Measurements from ENCODE around the gene LRRC4C. TPM values are rescaled to one million over a fixed set of nuclear protein-coding genes. Genes with fewer than 3 reads are reported as not detected.

The LRRC4C gene
- total RNA-seq, 1 donor from 2014 or later, result 2.1 TPM

DNA sequence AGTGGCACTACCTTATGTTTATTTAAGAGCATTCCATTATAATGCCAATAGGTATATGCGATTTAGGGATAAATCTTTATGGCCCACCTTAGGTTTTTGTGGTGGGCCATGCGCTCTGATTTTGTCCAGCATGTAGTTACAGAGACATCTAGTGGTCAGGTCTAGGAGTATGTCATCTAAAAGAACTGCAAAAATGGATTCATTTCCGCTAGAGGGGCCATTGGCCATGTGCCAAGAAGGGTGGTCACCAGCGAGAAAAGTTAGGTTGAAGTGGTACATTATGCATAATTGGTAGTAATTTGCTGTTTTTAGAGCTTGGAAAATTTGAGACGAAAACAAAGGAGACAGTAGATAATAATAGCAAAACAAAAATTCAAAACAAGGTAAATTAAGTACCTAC, 27.7 kb downstream of the LRRC4C start:
- Histone ChIP-seq H3K36me3 (ENCODE audit: control insufficient read depth in 3 of 3, insufficient read depth in 3 of 3, low read length in 3 of 3) (no peaks in the 10 kb centered on the region), H3K4me3 (ENCODE audit: low read length in 3 of 3) (no peak overlapping the region), H3K9ac (ENCODE audit: low read depth in 1 of 3, low read length in 3 of 3) (no peak overlapping the region), H3K27ac (ENCODE audit: low read depth, low read length) (no peak overlapping the region), H3K27me3 (ENCODE audit: control insufficient read depth in 3 of 3, insufficient read depth in 3 of 3, low read length in 3 of 3) (no peaks in the 10 kb centered on the region), H3K9me3 (ENCODE audit: control insufficient read depth in 3 of 3, low read length in 3 of 3) (peaks cover 0 to 3% (median 0%) of the 10 kb centered on the region in 3 donors), H3K4me1 (ENCODE audit: control insufficient read depth in 3 of 3, insufficient read depth in 3 of 3, low read length in 3 of 3) (no peaks in the 10 kb centered on the region)

DNA sequence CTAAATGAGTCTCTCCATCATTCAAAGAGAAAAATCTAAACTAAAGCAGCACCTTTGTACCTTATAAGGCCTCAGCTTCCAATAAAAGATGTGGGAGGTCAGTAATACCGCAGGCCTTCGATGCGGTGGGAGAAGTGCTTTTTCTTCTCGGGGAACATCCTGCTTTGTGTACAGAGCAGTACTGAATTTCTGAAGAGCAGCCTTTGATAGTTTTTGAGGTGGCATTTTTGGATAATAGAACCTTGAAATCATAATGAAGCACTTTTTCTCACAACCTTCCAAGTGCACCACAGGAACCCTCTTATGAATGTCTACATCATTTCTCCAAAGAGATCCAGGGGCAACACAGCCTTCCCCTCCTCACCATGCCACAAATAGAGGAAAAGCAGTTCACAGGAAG, 39.6 kb downstream of the LRRC4C start:
- H3K4me1 ChIP-seq (ENCODE audit: control insufficient read depth in 3 of 3, insufficient read depth in 3 of 3, low read length in 3 of 3), result no peaks in the 10 kb centered on the region
- H3K27me3 ChIP-seq (ENCODE audit: control insufficient read depth in 3 of 3, insufficient read depth in 3 of 3, low read length in 3 of 3), result no peaks in the 10 kb centered on the region
- no peak overlapping the region for H3K27ac ChIP-seq (ENCODE audit: low read depth, low read length)
- no peak overlapping the region for H3K9ac ChIP-seq (ENCODE audit: low read depth in 1 of 3, low read length in 3 of 3)
- H3K4me3 ChIP-seq (ENCODE audit: low read length in 3 of 3), result no peak overlapping the region
- no peaks in the 10 kb centered on the region for H3K9me3 ChIP-seq (ENCODE audit: control insufficient read depth in 3 of 3, low read length in 3 of 3)
- no peaks in the 10 kb centered on the region for H3K36me3 ChIP-seq (ENCODE audit: control insufficient read depth in 3 of 3, insufficient read depth in 3 of 3, low read length in 3 of 3)

DNA sequence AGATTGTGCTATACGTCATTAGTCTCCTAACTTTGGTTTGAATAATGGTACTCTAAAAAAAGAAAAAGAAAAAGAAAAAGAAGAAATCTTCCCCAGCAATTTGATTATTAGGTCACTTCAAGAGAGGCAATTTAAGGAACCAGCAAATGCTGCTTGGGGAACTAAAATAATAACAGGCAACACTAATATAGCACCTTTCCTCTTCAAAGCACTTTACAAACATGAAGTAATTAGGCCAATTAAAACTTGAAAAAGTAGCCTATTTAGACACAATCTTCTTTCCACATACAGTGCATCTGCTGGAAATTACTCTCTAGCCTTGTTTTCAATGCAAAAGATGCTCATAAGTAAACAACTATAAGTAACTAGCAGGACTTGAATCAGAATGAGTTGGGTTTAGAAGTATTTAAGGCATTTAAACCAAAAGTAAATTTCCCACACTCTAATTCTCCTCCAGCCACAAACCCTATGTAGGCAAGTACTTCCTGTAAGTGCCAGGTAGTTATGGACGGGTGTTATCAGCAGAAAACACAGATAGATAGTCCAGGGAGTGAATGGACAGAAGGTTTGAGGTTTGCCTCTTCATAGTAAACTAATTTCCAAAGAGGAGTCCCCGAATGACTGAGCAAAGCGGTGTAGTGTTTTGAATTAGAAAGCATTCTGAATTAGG, 44.5 kb downstream of the LRRC4C start:
- H3K4me1 ChIP-seq (ENCODE audit: control insufficient read depth in 3 of 3, insufficient read depth in 3 of 3, low read length in 3 of 3), result no peaks in the 10 kb centered on the region
- H3K36me3 ChIP-seq (ENCODE audit: control insufficient read depth in 3 of 3, insufficient read depth in 3 of 3, low read length in 3 of 3), result no peaks in the 10 kb centered on the region
- no peak overlapping the region for H3K9ac ChIP-seq (ENCODE audit: low read depth in 1 of 3, low read length in 3 of 3)
- H3K9me3 ChIP-seq (ENCODE audit: control insufficient read depth in 3 of 3, low read length in 3 of 3), result no peaks in the 10 kb centered on the region
- H3K27ac ChIP-seq (ENCODE audit: low read depth, low read length), result no peak overlapping the region
- no peak overlapping the region for H3K4me3 ChIP-seq (ENCODE audit: low read length in 3 of 3)
- H3K27me3 ChIP-seq (ENCODE audit: control insufficient read depth in 3 of 3, insufficient read depth in 3 of 3, low read length in 3 of 3), result no peaks in the 10 kb centered on the region

DNA sequence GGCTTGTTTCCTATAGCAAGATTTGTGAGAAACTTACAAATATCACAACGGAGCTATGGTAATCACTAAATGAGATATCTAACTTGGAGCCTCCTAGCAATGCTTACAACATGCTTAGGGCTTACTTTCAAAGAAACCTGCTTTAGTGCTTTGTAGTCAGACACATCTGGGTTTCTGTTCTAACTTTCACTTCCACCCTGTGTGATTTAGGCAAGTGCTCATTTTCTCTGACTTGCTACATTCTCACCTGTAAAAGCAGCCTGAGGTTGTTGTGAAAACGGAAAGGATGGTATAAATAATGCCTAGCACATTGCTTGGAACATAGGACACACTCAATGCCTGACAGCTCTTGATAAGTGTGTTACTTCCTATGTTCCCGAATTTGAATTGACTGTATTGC, 45.6 kb downstream of the LRRC4C start:
- Histone ChIP-seq H3K4me1 (ENCODE audit: control insufficient read depth in 3 of 3, insufficient read depth in 3 of 3, low read length in 3 of 3) (no peaks in the 10 kb centered on the region), H3K36me3 (ENCODE audit: control insufficient read depth in 3 of 3, insufficient read depth in 3 of 3, low read length in 3 of 3) (no peaks in the 10 kb centered on the region), H3K27me3 (ENCODE audit: control insufficient read depth in 3 of 3, insufficient read depth in 3 of 3, low read length in 3 of 3) (no peaks in the 10 kb centered on the region), H3K4me3 (ENCODE audit: low read length in 3 of 3) (no peak overlapping the region), H3K9ac (ENCODE audit: low read depth in 1 of 3, low read length in 3 of 3) (no peak overlapping the region), H3K9me3 (ENCODE audit: control insufficient read depth in 3 of 3, low read length in 3 of 3) (no peaks in the 10 kb centered on the region), H3K27ac (ENCODE audit: low read depth, low read length) (no peak overlapping the region)

DNA sequence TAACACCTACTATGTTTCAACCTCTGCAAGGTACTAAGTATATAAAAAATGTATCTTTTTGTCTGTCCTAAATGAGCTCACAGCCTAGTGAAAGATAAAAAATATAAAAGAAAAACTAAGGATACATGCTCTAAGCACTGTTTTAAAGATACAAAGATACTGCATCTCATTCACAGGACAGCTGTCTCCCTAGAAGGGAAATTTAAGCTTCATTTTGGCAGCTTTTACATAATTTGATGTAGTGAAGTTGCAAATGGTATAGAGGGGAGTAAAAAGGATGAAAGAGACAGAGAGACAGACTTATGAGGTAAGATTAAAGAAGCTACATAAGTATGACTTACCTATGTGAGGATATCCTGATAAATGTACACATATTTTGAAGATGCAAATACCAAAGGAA, 53.6 kb downstream of the LRRC4C start:
- Histone ChIP-seq H3K27me3 (ENCODE audit: control insufficient read depth in 3 of 3, insufficient read depth in 3 of 3, low read length in 3 of 3) (no peaks in the 10 kb centered on the region), H3K4me3 (ENCODE audit: low read length in 3 of 3) (no peak overlapping the region), H3K27ac (ENCODE audit: low read depth, low read length) (no peak overlapping the region), H3K9me3 (ENCODE audit: control insufficient read depth in 3 of 3, low read length in 3 of 3) (no peaks in the 10 kb centered on the region), H3K9ac (ENCODE audit: low read depth in 1 of 3, low read length in 3 of 3) (no peak overlapping the region), H3K4me1 (ENCODE audit: control insufficient read depth in 3 of 3, insufficient read depth in 3 of 3, low read length in 3 of 3) (no peaks in the 10 kb centered on the region), H3K36me3 (ENCODE audit: control insufficient read depth in 3 of 3, insufficient read depth in 3 of 3, low read length in 3 of 3) (no peaks in the 10 kb centered on the region)

DNA sequence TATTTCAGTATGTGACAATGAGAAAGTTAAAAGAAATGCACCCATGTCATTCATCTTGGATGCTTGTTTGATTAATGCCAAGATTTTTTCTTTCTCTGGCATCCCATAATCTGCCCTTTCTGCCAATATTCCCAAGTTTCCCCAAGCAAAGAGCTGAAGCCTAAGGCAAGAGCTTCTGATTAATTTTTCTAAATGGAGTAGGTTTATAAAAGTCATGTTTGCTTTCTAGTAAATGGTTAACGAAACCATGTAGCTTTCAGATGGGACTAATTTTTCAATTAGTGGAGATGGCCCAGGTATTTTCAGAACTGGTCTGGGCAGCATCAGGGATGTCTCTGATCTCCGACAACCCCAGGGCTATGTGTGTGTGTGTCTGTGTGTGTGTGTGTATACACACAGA, 55.3 kb downstream of the LRRC4C start:
- no peak overlapping the region for H3K27ac ChIP-seq (ENCODE audit: low read depth, low read length)
- H3K9ac ChIP-seq (ENCODE audit: low read depth in 1 of 3, low read length in 3 of 3), result no peak overlapping the region
- no peaks in the 10 kb centered on the region for H3K36me3 ChIP-seq (ENCODE audit: control insufficient read depth in 3 of 3, insufficient read depth in 3 of 3, low read length in 3 of 3)
- no peaks in the 10 kb centered on the region for H3K9me3 ChIP-seq (ENCODE audit: control insufficient read depth in 3 of 3, low read length in 3 of 3)
- H3K4me3 ChIP-seq (ENCODE audit: low read length in 3 of 3), result no peak overlapping the region
- H3K27me3 ChIP-seq (ENCODE audit: control insufficient read depth in 3 of 3, insufficient read depth in 3 of 3, low read length in 3 of 3), result no peaks in the 10 kb centered on the region
- no peaks in the 10 kb centered on the region for H3K4me1 ChIP-seq (ENCODE audit: control insufficient read depth in 3 of 3, insufficient read depth in 3 of 3, low read length in 3 of 3)

DNA sequence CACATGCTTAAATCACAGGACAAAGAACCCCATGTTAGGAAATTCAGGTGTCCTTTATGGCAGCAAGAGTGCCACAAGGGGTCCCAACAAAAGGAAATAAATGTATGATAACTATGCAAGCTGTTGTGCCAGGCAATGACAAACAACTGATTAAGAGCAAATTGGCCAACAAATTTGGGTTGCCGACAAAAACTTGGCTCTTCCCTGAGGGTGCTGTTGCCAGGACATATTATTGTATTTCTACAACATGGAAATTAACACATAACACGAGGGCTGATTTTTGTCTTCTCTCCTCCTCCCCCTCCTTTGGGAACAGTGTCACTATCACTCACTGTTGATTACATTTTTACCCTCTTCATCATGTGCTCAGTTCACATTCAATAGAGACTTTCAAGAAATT, 56.0 kb downstream of the LRRC4C start:
- H3K9me3 ChIP-seq (ENCODE audit: control insufficient read depth in 3 of 3, low read length in 3 of 3), result no peaks in the 10 kb centered on the region
- no peak overlapping the region for H3K9ac ChIP-seq (ENCODE audit: low read depth in 1 of 3, low read length in 3 of 3)
- no peaks in the 10 kb centered on the region for H3K36me3 ChIP-seq (ENCODE audit: control insufficient read depth in 3 of 3, insufficient read depth in 3 of 3, low read length in 3 of 3)
- no peaks in the 10 kb centered on the region for H3K27me3 ChIP-seq (ENCODE audit: control insufficient read depth in 3 of 3, insufficient read depth in 3 of 3, low read length in 3 of 3)
- no peak overlapping the region for H3K4me3 ChIP-seq (ENCODE audit: low read length in 3 of 3)
- H3K27ac ChIP-seq (ENCODE audit: low read depth, low read length), result no peak overlapping the region
- no peaks in the 10 kb centered on the region for H3K4me1 ChIP-seq (ENCODE audit: control insufficient read depth in 3 of 3, insufficient read depth in 3 of 3, low read length in 3 of 3)

DNA sequence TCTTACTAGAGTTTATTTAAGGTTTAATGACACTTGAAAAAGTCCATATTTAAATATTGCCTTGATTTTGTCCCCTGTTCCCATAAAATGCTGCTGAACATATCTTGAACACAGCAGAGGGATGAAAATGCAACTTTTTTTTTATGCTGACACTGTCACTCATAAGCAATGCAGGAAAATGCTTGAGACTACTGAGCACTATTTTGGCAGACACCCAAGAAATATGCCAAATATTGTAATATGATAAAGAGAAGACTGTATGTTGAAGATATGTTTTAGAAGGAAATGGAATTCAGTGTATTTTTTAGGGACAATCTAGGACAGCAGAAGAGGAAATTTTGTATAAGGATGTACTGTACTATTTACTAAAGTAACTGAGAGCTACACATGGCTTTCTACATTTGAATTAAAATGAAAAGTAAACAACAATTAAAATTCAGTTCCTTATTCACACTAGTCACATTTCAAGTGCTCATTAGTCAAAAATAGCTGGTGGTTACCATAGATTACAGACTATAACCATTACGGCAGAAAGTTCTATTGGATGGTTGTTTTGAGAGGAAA, 58.6 kb downstream of the LRRC4C start:
- Histone ChIP-seq H3K9me3 (ENCODE audit: control insufficient read depth in 3 of 3, low read length in 3 of 3) (no peaks in the 10 kb centered on the region), H3K4me3 (ENCODE audit: low read length in 3 of 3) (no peak overlapping the region), H3K4me1 (ENCODE audit: control insufficient read depth in 3 of 3, insufficient read depth in 3 of 3, low read length in 3 of 3) (no peaks in the 10 kb centered on the region), H3K27ac (ENCODE audit: low read depth, low read length) (no peak overlapping the region), H3K27me3 (ENCODE audit: control insufficient read depth in 3 of 3, insufficient read depth in 3 of 3, low read length in 3 of 3) (no peaks in the 10 kb centered on the region), H3K36me3 (ENCODE audit: control insufficient read depth in 3 of 3, insufficient read depth in 3 of 3, low read length in 3 of 3) (no peaks in the 10 kb centered on the region), H3K9ac (ENCODE audit: low read depth in 1 of 3, low read length in 3 of 3) (no peak overlapping the region)

DNA sequence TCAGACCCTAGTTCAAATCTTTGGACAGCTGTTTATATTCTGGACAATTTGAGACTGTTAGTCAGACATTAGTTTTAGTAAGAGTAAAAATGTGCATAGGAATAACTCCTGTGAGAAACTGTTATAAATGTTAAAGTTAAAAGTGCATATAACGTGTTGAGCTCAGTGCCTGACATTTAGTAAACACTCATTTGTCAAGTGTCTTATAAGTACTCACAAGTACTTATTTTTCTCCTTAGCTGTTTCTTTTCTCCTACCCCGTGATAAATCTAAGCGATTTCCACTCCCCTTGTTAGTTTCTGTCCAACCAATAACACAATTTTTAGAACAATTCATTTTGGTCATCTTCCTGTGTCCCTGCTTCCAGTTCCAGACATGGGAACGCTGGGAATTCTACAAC, 59.3 kb downstream of the LRRC4C start:
- Histone ChIP-seq H3K9me3 (ENCODE audit: control insufficient read depth in 3 of 3, low read length in 3 of 3) (no peaks in the 10 kb centered on the region), H3K27ac (ENCODE audit: low read depth, low read length) (no peak overlapping the region), H3K4me3 (ENCODE audit: low read length in 3 of 3) (no peak overlapping the region), H3K36me3 (ENCODE audit: control insufficient read depth in 3 of 3, insufficient read depth in 3 of 3, low read length in 3 of 3) (no peaks in the 10 kb centered on the region), H3K4me1 (ENCODE audit: control insufficient read depth in 3 of 3, insufficient read depth in 3 of 3, low read length in 3 of 3) (no peaks in the 10 kb centered on the region), H3K27me3 (ENCODE audit: control insufficient read depth in 3 of 3, insufficient read depth in 3 of 3, low read length in 3 of 3) (no peaks in the 10 kb centered on the region), H3K9ac (ENCODE audit: low read depth in 1 of 3, low read length in 3 of 3) (no peak overlapping the region)

DNA sequence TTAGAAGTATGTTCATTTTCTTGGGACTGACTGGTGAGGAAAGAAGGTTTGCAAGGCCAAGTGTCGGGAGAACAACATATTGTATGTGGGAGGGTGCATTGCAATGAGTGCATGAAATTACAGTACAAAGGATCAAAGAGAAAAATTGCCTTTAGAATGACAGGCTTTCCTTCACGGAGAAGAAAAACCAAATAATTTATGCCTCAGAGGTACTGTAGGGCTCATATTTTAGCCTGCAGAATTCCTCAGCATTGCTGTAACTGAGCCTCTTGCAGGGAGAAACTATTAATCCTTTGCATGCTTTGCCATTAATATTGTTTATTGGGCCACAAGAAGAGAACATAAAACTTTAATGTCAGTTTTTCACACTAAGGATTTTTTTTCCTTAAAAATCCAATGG, 60.1 kb downstream of the LRRC4C start:
- Histone ChIP-seq H3K27ac (ENCODE audit: low read depth, low read length) (no peak overlapping the region), H3K9me3 (ENCODE audit: control insufficient read depth in 3 of 3, low read length in 3 of 3) (no peaks in the 10 kb centered on the region), H3K4me1 (ENCODE audit: control insufficient read depth in 3 of 3, insufficient read depth in 3 of 3, low read length in 3 of 3) (no peaks in the 10 kb centered on the region), H3K27me3 (ENCODE audit: control insufficient read depth in 3 of 3, insufficient read depth in 3 of 3, low read length in 3 of 3) (no peaks in the 10 kb centered on the region), H3K9ac (ENCODE audit: low read depth in 1 of 3, low read length in 3 of 3) (no peak overlapping the region), H3K36me3 (ENCODE audit: control insufficient read depth in 3 of 3, insufficient read depth in 3 of 3, low read length in 3 of 3) (no peaks in the 10 kb centered on the region), H3K4me3 (ENCODE audit: low read length in 3 of 3) (no peak overlapping the region)
